Endodermal cell (in vitro differentiated cells): ENCODE results near the gene NUDT22. TPM values are rescaled to one million over a fixed set of nuclear protein-coding genes. Genes with fewer than 3 reads are reported as not detected.

Experiments used
- DNase-seq: peaks from one replicate; pipeline ENCODE4 v3.0.0-alpha.2; 2017
- H3K27ac ChIP-seq: 2 replicates; pipeline ENCODE4 v1.5.1; 2013; ENCODE audit warnings: mild to moderate bottlenecking, low read depth, low read length, moderate library complexity
- H3K27me3 ChIP-seq: 2 replicates; pipeline ENCODE4 v1.6.1; 2013; ENCODE audit warnings: mild to moderate bottlenecking, low read length, moderate library complexity; ENCODE audit not compliant: insufficient read depth, control insufficient read depth, poor library complexity, severe bottlenecking
- H3K36me3 ChIP-seq: 2 replicates; pipeline ENCODE4 v1.7.0; 2013; ENCODE audit warnings: mild to moderate bottlenecking, low read length, moderate library complexity; ENCODE audit not compliant: control insufficient read depth, insufficient read depth
- H3K4me1 ChIP-seq: one replicate; pipeline ENCODE4 v1.7.0; 2013; ENCODE audit warnings: low read length; ENCODE audit not compliant: control insufficient read depth, insufficient read depth
- H3K4me3 ChIP-seq: 2 replicates; pipeline ENCODE4 v1.5.1; 2013; ENCODE audit warnings: mild to moderate bottlenecking, low read length, moderate library complexity
- H3K9ac ChIP-seq: 2 replicates; pipeline ENCODE4 v1.6.1; 2013; ENCODE audit warnings: mild to moderate bottlenecking, low read length, moderate library complexity; ENCODE audit not compliant: poor library complexity, severe bottlenecking; ENCODE audit errors: extremely low read depth
- H3K9me3 ChIP-seq: 2 replicates; pipeline ENCODE4 v1.6.1; 2013; ENCODE audit warnings: mild to moderate bottlenecking, low read length, moderate library complexity; ENCODE audit not compliant: control insufficient read depth
- H3K27ac Mint-ChIP-seq: 2 replicates; pipeline ENCODE4 v1.8.0; 2020; ENCODE audit warnings: mixed read lengths
- H3K27me3 Mint-ChIP-seq: 2 replicates; pipeline ENCODE4 v1.8.0; 2021; ENCODE audit warnings: mild to moderate bottlenecking, mixed read lengths; ENCODE audit not compliant: insufficient read depth
- H3K36me3 Mint-ChIP-seq: 2 replicates; pipeline ENCODE4 v1.8.0; 2020; ENCODE audit warnings: low read depth, mixed read lengths
- H3K4me1 Mint-ChIP-seq: 2 replicates; pipeline ENCODE4 v1.8.0; 2020; ENCODE audit warnings: mixed read lengths
- H3K4me3 Mint-ChIP-seq: 2 replicates; pipeline ENCODE4 v1.8.0; 2020; ENCODE audit warnings: mild to moderate bottlenecking, moderate library complexity, mixed read lengths
- H3K9me3 Mint-ChIP-seq: 2 replicates; pipeline ENCODE4 v1.8.0; 2020; ENCODE audit warnings: mild to moderate bottlenecking, mixed read lengths
- CTCF ChIP-seq: fragments of 200-600 bp; sonication (generic); conservative IDR thresholded peaks from 2 replicates; pipeline ENCODE4 v1.5.0; 2021; ENCODE audit warnings: antibody characterized with exemption, mild to moderate bottlenecking
- WGBS, 2 experiments: methylation state at CpG; one replicate each; pipeline versions ENCODE4 v1.1.5 to v1.1.7; 2013; ENCODE audit warnings: missing lambda C conversion rate in 2 of 2, mixed read lengths in 1 of 2; ENCODE audit not compliant: insufficient coverage in 1 of 2, insufficient read length in 1 of 2; 5-methylcytosine and 5-hydroxymethylcytosine counted together
- total RNA-seq, 2 donors: library from RNA; stranded (reverse); fragmentation: NEBNext Ultra II Directional in 1 of 2; extraction: Animal tissue kit (Norgen Biotek cat#: 25700) in 1 of 2; gene quantifications; 2 replicates in 1 of 2; 3 replicates in 1 of 2; pipeline ENCODE4 v1.2.1, GENCODE V29; 2021

Gene NUDT22
- total RNA-seq, 2 donors from 2014 or later, result 54.4 to 55.9 TPM

DNA sequence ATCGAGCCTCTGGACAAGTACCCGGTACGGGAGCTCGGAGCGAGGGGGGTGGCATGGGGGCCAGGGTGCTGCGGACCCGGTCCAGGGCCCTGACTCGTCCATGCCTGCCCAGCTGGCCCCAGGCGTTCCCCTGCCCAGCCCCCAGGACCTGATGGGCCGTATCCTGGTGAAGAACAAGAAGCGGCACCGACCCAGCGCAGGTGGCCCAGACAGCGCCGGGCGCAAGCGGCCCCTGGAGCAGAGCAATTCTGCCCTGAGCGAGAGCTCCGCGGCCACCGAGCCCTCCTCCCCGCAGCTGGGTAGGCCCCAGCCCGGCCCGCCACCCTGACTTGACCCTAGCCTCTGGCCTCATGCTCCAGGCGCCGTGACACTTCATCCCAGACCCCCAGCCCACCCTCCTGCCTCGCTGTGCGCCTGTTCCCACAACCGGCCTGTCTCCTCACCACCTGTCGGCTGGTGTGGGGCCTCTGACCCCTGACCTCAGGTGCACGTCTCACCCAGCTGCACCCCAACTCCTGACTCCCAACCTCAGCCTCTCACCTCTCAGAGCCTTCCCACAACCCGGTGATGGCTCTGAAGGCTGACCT lies 33.0 kb downstream of the NUDT22 start:
- no peak overlapping the region for H3K4me3 Mint-ChIP-seq
- Histone ChIP-seq H3K9ac (no peak overlapping the region), H3K9me3 (no peaks in the 10 kb centered on the region), H3K4me3 (no peak overlapping the region), H3K27me3 (no peaks in the 10 kb centered on the region), H3K4me1 (no peaks in the 10 kb centered on the region), H3K36me3 (peaks cover 70% of the 10 kb centered on the region), H3K27ac (no peak overlapping the region)
- 95 to 97% methylated on average over 17 to 32 of the region's 32 CpGs for WGBS, 2 experiments
- H3K27me3 Mint-ChIP-seq, result no peaks in the 10 kb centered on the region
- peaks cover 53% of the 10 kb centered on the region for H3K36me3 Mint-ChIP-seq
- H3K4me1 Mint-ChIP-seq, result no peaks in the 10 kb centered on the region
- no peak for TF ChIP-seq CTCF
- no peak for DNase-seq
- no peaks in the 10 kb centered on the region for H3K9me3 Mint-ChIP-seq
- H3K27ac Mint-ChIP-seq, result no peak overlapping the region

DNA sequence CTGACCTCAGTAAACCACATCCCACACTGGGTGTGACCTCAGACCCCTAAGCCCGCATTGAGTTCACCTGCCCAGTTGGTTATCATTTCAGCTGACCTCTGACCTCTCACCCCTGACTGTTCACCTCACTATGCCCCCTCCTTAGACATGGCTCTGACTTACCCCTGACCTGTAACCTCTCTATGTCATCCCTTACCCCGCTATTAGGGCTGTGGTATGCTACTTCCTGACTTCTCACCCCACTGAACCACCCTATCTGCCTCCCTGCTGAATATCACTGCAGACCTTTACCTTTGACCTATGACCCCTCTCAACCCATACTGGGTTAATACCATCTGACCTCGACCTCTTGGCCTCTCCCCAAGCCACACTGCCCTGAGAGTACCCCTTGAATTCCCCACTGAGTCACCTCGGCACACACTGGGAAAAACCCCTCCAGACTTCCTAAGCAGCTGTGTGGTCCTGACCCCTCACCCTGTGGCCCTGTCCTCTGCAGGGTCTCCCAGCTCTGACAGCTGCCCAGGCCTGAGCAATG lies 33.5 kb downstream of the NUDT22 start:
- no peaks in the 10 kb centered on the region for H3K27me3 ChIP-seq
- TF ChIP-seq CTCF, result no peak
- H3K4me1 ChIP-seq, result no peaks in the 10 kb centered on the region
- H3K4me1 Mint-ChIP-seq, result no peaks in the 10 kb centered on the region
- no peak for DNase-seq
- no peaks in the 10 kb centered on the region for H3K9me3 Mint-ChIP-seq
- no peaks in the 10 kb centered on the region for H3K9me3 ChIP-seq
- peaks cover 56% of the 10 kb centered on the region for H3K36me3 Mint-ChIP-seq
- H3K27me3 Mint-ChIP-seq, result no peaks in the 10 kb centered on the region
- no peak overlapping the region for H3K27ac ChIP-seq
- 96 to 98% methylated on average over 4 of the region's 4 CpGs for WGBS, 2 experiments
- no peak overlapping the region for H3K4me3 Mint-ChIP-seq
- H3K9ac ChIP-seq, result no peak overlapping the region
- no peak overlapping the region for H3K4me3 ChIP-seq
- no peak overlapping the region for H3K27ac Mint-ChIP-seq
- H3K36me3 ChIP-seq, result peaks cover 70% of the 10 kb centered on the region

- peaks cover 66% of the 10 kb centered on the region for H3K36me3 ChIP-seq
- 95 to 96% methylated on average over 5 to 6 of the region's 6 CpGs for WGBS, 2 experiments
- H3K9me3 ChIP-seq, result no peaks in the 10 kb centered on the region
- H3K27ac ChIP-seq, result no peak overlapping the region
- H3K4me1 Mint-ChIP-seq, result no peaks in the 10 kb centered on the region
- H3K36me3 Mint-ChIP-seq, result peaks cover 56% of the 10 kb centered on the region
- no peaks in the 10 kb centered on the region for H3K27me3 ChIP-seq
- no peak overlapping the region for H3K9ac ChIP-seq
- H3K4me3 Mint-ChIP-seq, result no peak overlapping the region
- H3K4me1 ChIP-seq, result no peaks in the 10 kb centered on the region
- no peaks in the 10 kb centered on the region for H3K27me3 Mint-ChIP-seq
- H3K27ac Mint-ChIP-seq, result no peak overlapping the region
- DNase-seq, result no peak
- TF ChIP-seq CTCF, result no peak
- H3K9me3 Mint-ChIP-seq, result no peaks in the 10 kb centered on the region
- H3K4me3 ChIP-seq, result no peak overlapping the region
Observed at GRCh38 chr11:64260147-64260708, 34.2 kb downstream of the NUDT22 start.
